DOHH2 (cell line): ENCODE results near the gene NAT10.

Source experiments
- H3F3A ChIP-seq: fragments of 200-600 bp; sonication (generic), shearing (Covaris generic); 2 replicates; pipeline ENCODE4 v1.6.0; 2016; ENCODE audit warnings: antibody characterized with exemption, mild to moderate bottlenecking; ENCODE audit not compliant: control insufficient read depth, insufficient read depth
- H3K27ac ChIP-seq: fragments of 200-600 bp; sonication (generic); 2 replicates; pipeline ENCODE4 v1.5.1; 2014; ENCODE audit warnings: low read depth, mild to moderate bottlenecking, low read length, moderate library complexity
- H3K27me3 ChIP-seq: fragments of 200-600 bp; sonication (generic); 2 replicates; pipeline ENCODE4 v1.6.1; 2014; ENCODE audit warnings: mild to moderate bottlenecking, low read length, mixed read lengths; ENCODE audit not compliant: control insufficient read depth
- H3K36me3 ChIP-seq: fragments of 200-600 bp; sonication (generic); 2 replicates; pipeline ENCODE4 v1.6.1; 2014; ENCODE audit warnings: mild to moderate bottlenecking, low read length, moderate library complexity, mixed read lengths; ENCODE audit not compliant: control insufficient read depth
- H3K4me1 ChIP-seq: fragments of 200-600 bp; sonication (generic); 2 replicates; pipeline ENCODE4 v1.6.1; 2014; ENCODE audit warnings: mild to moderate bottlenecking, low read length, mixed read lengths; ENCODE audit not compliant: control insufficient read depth
- H3K4me2 ChIP-seq: fragments of 200-600 bp; sonication (generic); 2 replicates; pipeline ENCODE4 v1.6.0; 2014; ENCODE audit warnings: mild to moderate bottlenecking, low read length, moderate library complexity
- H3K4me3 ChIP-seq: fragments of 200-600 bp; sonication (generic); 2 replicates; pipeline ENCODE4 v1.5.1; 2014; ENCODE audit warnings: mild to moderate bottlenecking, low read length, mixed read lengths
- H3K79me2 ChIP-seq: fragments of 200-600 bp; sonication (generic); 2 replicates; pipeline ENCODE4 v1.6.1; 2014; ENCODE audit warnings: mild to moderate bottlenecking, low read length, mixed read lengths; ENCODE audit not compliant: control insufficient read depth
- H3K9me2 ChIP-seq: fragments of 200-600 bp; sonication (generic); replicated peaks from 2 replicates; pipeline ENCODE4 v1.6.1; 2014; ENCODE audit warnings: mild to moderate bottlenecking, low read length, mixed read lengths; ENCODE audit not compliant: control insufficient read depth
- H3K9me3 ChIP-seq: fragments of 200-600 bp; sonication (generic); 2 replicates; pipeline ENCODE4 v1.6.1; 2014; ENCODE audit warnings: antibody characterized with exemption, low read length, mixed read lengths; ENCODE audit not compliant: control insufficient read depth, insufficient read depth
- H4K20me1 ChIP-seq: fragments of 200-600 bp; sonication (generic); 2 replicates; pipeline ENCODE4 v1.6.0; 2014; ENCODE audit warnings: low read depth, mild to moderate bottlenecking, antibody characterized with exemption, low read length, moderate library complexity; ENCODE audit not compliant: control insufficient read depth, insufficient read depth
- CTCF ChIP-seq: fragments of 200-600 bp; sonication (generic); IDR thresholded peaks from one replicate; pipeline ENCODE4 v1.5.1; 2014; ENCODE audit warnings: antibody characterized with exemption, mild to moderate bottlenecking, low read depth, low read length; ENCODE audit not compliant: poor library complexity, severe bottlenecking
- EZH2phosphoT487 ChIP-seq: fragments of 200-600 bp; sonication (generic); IDR thresholded peaks from 2 replicates; pipeline ENCODE4 v1.6.1; 2017; ENCODE audit warnings: borderline replicate concordance, mild to moderate bottlenecking, antibody characterized with exemption, low read length, moderate library complexity, mixed read lengths

The NAT10 gene

GRCh38 chr11:34166806-34167740 lies 61.6 kb downstream of the NAT10 start:
- Histone ChIP-seq H3K9me2 (no peaks in the 10 kb centered on the region), H3K36me3 (no peaks in the 10 kb centered on the region), H3K9me3 (no peaks in the 10 kb centered on the region), H3K27ac (no peak overlapping the region), H4K20me1 (no peaks in the 10 kb centered on the region; the same call in 1 of the 2 replicates), H3K4me3 (no peak overlapping the region), H3K79me2 (no peaks in the 10 kb centered on the region), H3K27me3 (no peaks in the 10 kb centered on the region), H3F3A (no peaks in the 10 kb centered on the region), H3K4me1 (no peaks in the 10 kb centered on the region), H3K4me2 (no peak overlapping the region)
- TF ChIP-seq EZH2phosphoT487 (no peak), CTCF (no peak)

- Histone ChIP-seq H3K4me1 (no peaks in the 10 kb centered on the region), H3K4me2 (no peak overlapping the region), H3K9me2 (no peaks in the 10 kb centered on the region), H3F3A (no peaks in the 10 kb centered on the region), H3K27me3 (no peaks in the 10 kb centered on the region), H4K20me1 (no peaks in the 10 kb centered on the region; the same call in 1 of the 2 replicates), H3K79me2 (no peaks in the 10 kb centered on the region), H3K4me3 (no peak overlapping the region), H3K9me3 (no peaks in the 10 kb centered on the region), H3K27ac (no peak overlapping the region), H3K36me3 (no peaks in the 10 kb centered on the region)
- TF ChIP-seq CTCF (no peak), EZH2phosphoT487 (no peak)
Measured at GRCh38 chr11:34167961-34168360, 62.5 kb downstream of the NAT10 start.

- Histone ChIP-seq H3K4me2 (no peak overlapping the region), H3K27ac (no peak overlapping the region)
Measured at GRCh38 chr11:34168642-34169420, 63.4 kb downstream of the NAT10 start.

More at GRCh38 chr11:34168642-34169420, 63.4 kb downstream of the NAT10 start:
- Histone ChIP-seq H3K79me2 (no peaks in the 10 kb centered on the region), H3K4me3 (no peak overlapping the region), H3K4me1 (peaks cover 2% of the 10 kb centered on the region; the same call in 1 of the 2 replicates), H3F3A (no peaks in the 10 kb centered on the region), H3K9me3 (no peaks in the 10 kb centered on the region), H3K9me2 (no peaks in the 10 kb centered on the region), H3K36me3 (no peaks in the 10 kb centered on the region), H3K27me3 (no peaks in the 10 kb centered on the region; the same call in 1 of the 2 replicates), H4K20me1 (no peaks in the 10 kb centered on the region; the same call in 1 of the 2 replicates)
- TF ChIP-seq CTCF (no peak), EZH2phosphoT487 (no peak)
